Fibroblast of the aortic adventitia (primary cell): ENCODE data around the gene MARCHF3. TPM values are rescaled to one million over a fixed set of nuclear protein-coding genes. Genes with fewer than 3 reads are reported as not detected.
A peak's percentile ranks its signal among the peaks of the same experiment; 100 is the strongest.

Source experiments
- DNase-seq: peaks from one replicate; pipeline ENCODE4 v3.0.0-alpha.2; 2010; ENCODE audit warnings: low read depth
- H3K4me3 ChIP-seq: 2 replicates; pipeline ENCODE4 v1.5.1; 2011; ENCODE audit warnings: low read depth, mild to moderate bottlenecking, control low read depth, low read length, moderate library complexity
- CTCF ChIP-seq: IDR thresholded peaks from 2 replicates; pipeline ENCODE4 v1.5.1; 2011; ENCODE audit warnings: mild to moderate bottlenecking, low read length, control low read depth, inconsistent platforms; ENCODE audit not compliant: insufficient read depth
- total RNA-seq: library from RNA; depleted of rRNA; stranded (reverse); fragments of >200 nt; gene quantifications from 2 replicates; pipeline ENCODE4 v1.2.3, GENCODE V29; 2012; ENCODE audit warnings: low replicate concordance

Gene MARCHF3
- total RNA-seq, 1 donor, result 16.9 TPM

- TF ChIP-seq CTCF, result no peak
- no peak for DNase-seq
- H3K4me3 ChIP-seq, result no peak overlapping the region
Observed at GRCh38 chr5:126919566-126919965, 110.8 kb downstream of the MARCHF3 start.

GRCh38 chr5:126918615-126918957 lies 111.8 kb downstream of the MARCHF3 start:
- DNase-seq, result peak; percentile 50
- H3K4me3 ChIP-seq, result no peak overlapping the region
- no peak for TF ChIP-seq CTCF

GRCh38 chr5:126917918-126918614 lies 112.3 kb downstream of the MARCHF3 start:
- TF ChIP-seq CTCF, result no peak

GRCh38 chr5:126915496-126915895 lies 114.9 kb downstream of the MARCHF3 start:
- TF ChIP-seq CTCF, result no peak
- no peak for DNase-seq
- H3K4me3 ChIP-seq, result no peak overlapping the region

More at GRCh38 chr5:126917918-126918614, 112.3 kb downstream of the MARCHF3 start:
- H3K4me3 ChIP-seq, result no peak overlapping the region
- peak; percentile 59 for DNase-seq

GRCh38 chr5:126914801-126915436 lies 115.4 kb downstream of the MARCHF3 start:
- TF ChIP-seq CTCF, result no peak
- H3K4me3 ChIP-seq, result no peak overlapping the region
- DNase-seq, result no peak

GRCh38 chr5:126912616-126913200 lies 117.7 kb downstream of the MARCHF3 start:
- H3K4me3 ChIP-seq, result no peak overlapping the region
- TF ChIP-seq CTCF, result no peak
- DNase-seq, result no peak
